ENCODE data around the gene SP100. TPM values are rescaled to one million over a fixed set of nuclear protein-coding genes. Genes with fewer than 3 reads are reported as not detected.
"Not testable (repeated sequence)": the region's sequence is repeated elsewhere in the genome, so short reads cannot be mapped to it uniquely, and the experiment has no call there.

SP100 gene
- total RNA-seq, 2 experiments from 2014 or later = 152 to 157 TPM

GRCh38 chr2:230475143-230475542, 59.1 kb downstream of the SP100 start:
- no peak for DNase-seq
- ChIA-PET CTCF (no interaction called here), POLR2A (no interaction called here)
- intact Hi-C loops (cut with micrococcal nuclease) = loop anchor here (10.0 kb wide), 1 partner anchor 320 kb away; no protein-coding TSS in a partner anchor
- Mint-ChIP-seq H3K4me1 (ENCODE audit: low read depth) (peaks cover 34% of the 10 kb centered on the region), H3K9me3 (peaks cover 11% of the 10 kb centered on the region), H3K27ac (no peak overlapping the region), H3K27me3 (no peaks in the 10 kb centered on the region), H3K36me3 (peaks cover 59% of the 10 kb centered on the region), H3K4me3 (no peak overlapping the region)

GRCh38 chr2:230485801-230486341, 69.9 kb downstream of the SP100 start:
- H3K27me3 Mint-ChIP-seq = no peaks in the 10 kb centered on the region

GRCh38 chr2:230491219-230491618, 75.2 kb downstream of the SP100 start:
- DNase-seq; CTCF ChIA-PET; intact Hi-C loops (cut with micrococcal nuclease); H3K4me1 Mint-ChIP-seq (ENCODE audit: low read depth); H3K27ac Mint-ChIP-seq; H3K27me3 Mint-ChIP-seq; H3K4me3 Mint-ChIP-seq; POLR2A ChIA-PET: not testable (repeated sequence)
- H3K36me3 Mint-ChIP-seq = peaks cover 77% of the 10 kb centered on the region
- H3K9me3 Mint-ChIP-seq = peaks cover 10% of the 10 kb centered on the region

More at GRCh38 chr2:230485801-230486341, 69.9 kb downstream of the SP100 start:
- intact Hi-C loops (cut with micrococcal nuclease) = no loop called here
- CTCF ChIA-PET = no interaction called here
- Mint-ChIP-seq H3K4me1 (ENCODE audit: low read depth) (peaks cover 2% of the 10 kb centered on the region), H3K27ac (no peak overlapping the region), H3K36me3 (peaks cover 69% of the 10 kb centered on the region), H3K9me3 (peaks cover 10% of the 10 kb centered on the region), H3K4me3 (no peak overlapping the region)
- no peak for DNase-seq
- POLR2A ChIA-PET = no interaction called here

- no peak overlapping the region for H3K4me3 Mint-ChIP-seq
- intact Hi-C loops (cut with micrococcal nuclease) = no loop called here
- ChIA-PET CTCF (no interaction called here), POLR2A (no interaction called here)
- H3K4me1 Mint-ChIP-seq (ENCODE audit: low read depth) = peaks cover 17% of the 10 kb centered on the region
- H3K36me3 Mint-ChIP-seq = peaks cover 68% of the 10 kb centered on the region
- H3K27ac Mint-ChIP-seq = no peak overlapping the region
- DNase-seq = no peak
- H3K9me3 Mint-ChIP-seq = peaks cover 10% of the 10 kb centered on the region
- H3K27me3 Mint-ChIP-seq = no peaks in the 10 kb centered on the region
Measured at GRCh38 chr2:230492107-230492506, 76.1 kb downstream of the SP100 start.

- Mint-ChIP-seq H3K9me3 (no peaks in the 10 kb centered on the region), H3K36me3 (peaks cover 51% of the 10 kb centered on the region), H3K4me1 (ENCODE audit: low read depth) (peaks cover 20% of the 10 kb centered on the region), H3K27me3 (no peaks in the 10 kb centered on the region), H3K27ac (no peak overlapping the region), H3K4me3 (no peak overlapping the region)
- DNase-seq = no peak
- ChIA-PET CTCF (interaction anchor here (1.0 kb wide), 1 partner anchor 47 kb away, joined by 3 read pairs; no protein-coding TSS in a partner anchor), POLR2A (no interaction called here)
- intact Hi-C loops (cut with micrococcal nuclease) = no loop called here
Measured at GRCh38 chr2:230494980-230495379, 79.0 kb downstream of the SP100 start.

- no peak overlapping the region for H3K27ac Mint-ChIP-seq
- ChIA-PET CTCF (no interaction called here), POLR2A (no interaction called here)
- peaks cover 44% of the 10 kb centered on the region for H3K36me3 Mint-ChIP-seq
- no peak overlapping the region for H3K4me3 Mint-ChIP-seq
- intact Hi-C loops (cut with micrococcal nuclease) = no loop called here
- H3K9me3 Mint-ChIP-seq = no peaks in the 10 kb centered on the region
- no peaks in the 10 kb centered on the region for H3K27me3 Mint-ChIP-seq
- H3K4me1 Mint-ChIP-seq (ENCODE audit: low read depth) = peaks cover 16% of the 10 kb centered on the region
- no peak for DNase-seq
Measured at GRCh38 chr2:230496891-230497290, 80.9 kb downstream of the SP100 start.

GRCh38 chr2:230498506-230499107, 82.6 kb downstream of the SP100 start:
- no peaks in the 10 kb centered on the region for H3K27me3 Mint-ChIP-seq
- H3K4me3 Mint-ChIP-seq = no peak overlapping the region
- intact Hi-C loops (cut with micrococcal nuclease) = no loop called here
- no peak overlapping the region for H3K27ac Mint-ChIP-seq
- H3K4me1 Mint-ChIP-seq (ENCODE audit: low read depth) = peaks cover 19% of the 10 kb centered on the region
- H3K36me3 Mint-ChIP-seq = peaks cover 43% of the 10 kb centered on the region
- ChIA-PET CTCF (no interaction called here), POLR2A (interaction anchor here (0.7 kb wide), 1 partner anchor 124 kb away, joined by 3 read pairs; no protein-coding TSS in a partner anchor)
- no peaks in the 10 kb centered on the region for H3K9me3 Mint-ChIP-seq
- DNase-seq = no peak

GRCh38 chr2:230502593-230502992, 86.6 kb downstream of the SP100 start:
- no peaks in the 10 kb centered on the region for H3K9me3 Mint-ChIP-seq
- ChIA-PET POLR2A (no interaction called here), CTCF (no interaction called here)
- intact Hi-C loops (cut with micrococcal nuclease) = no loop called here
- no peaks in the 10 kb centered on the region for H3K27me3 Mint-ChIP-seq
- peaks cover 4% of the 10 kb centered on the region for H3K4me1 Mint-ChIP-seq (ENCODE audit: low read depth)
- peaks cover 59% of the 10 kb centered on the region for H3K36me3 Mint-ChIP-seq
- no peak for DNase-seq
- H3K4me3 Mint-ChIP-seq = no peak overlapping the region
- H3K27ac Mint-ChIP-seq = peak overlapping the region; percentile 26

- no peak overlapping the region for H3K27ac Mint-ChIP-seq
- H3K9me3 Mint-ChIP-seq = no peaks in the 10 kb centered on the region
- DNase-seq = no peak
Measured at GRCh38 chr2:230503798-230504197, 87.8 kb downstream of the SP100 start.

GRCh38 chr2:230505162-230505561, 89.2 kb downstream of the SP100 start:
- DNase-seq = no peak
- POLR2A ChIA-PET = no interaction called here
- Mint-ChIP-seq H3K9me3 (no peaks in the 10 kb centered on the region), H3K4me1 (ENCODE audit: low read depth) (peaks cover 3% of the 10 kb centered on the region), H3K27ac (no peak overlapping the region), H3K27me3 (no peaks in the 10 kb centered on the region), H3K4me3 (no peak overlapping the region), H3K36me3 (peaks cover 66% of the 10 kb centered on the region)
- CTCF ChIA-PET = no interaction called here
- intact Hi-C loops (cut with micrococcal nuclease) = no loop called here

More at GRCh38 chr2:230503798-230504197, 87.8 kb downstream of the SP100 start:
- peaks cover 3% of the 10 kb centered on the region for H3K4me1 Mint-ChIP-seq (ENCODE audit: low read depth)
- ChIA-PET CTCF (interaction anchor here (0.6 kb wide), 1 partner anchor 48 kb away, joined by 3 read pairs; no protein-coding TSS in a partner anchor), POLR2A (no interaction called here)
- no peaks in the 10 kb centered on the region for H3K27me3 Mint-ChIP-seq
- intact Hi-C loops (cut with micrococcal nuclease) = no loop called here
- H3K36me3 Mint-ChIP-seq = peaks cover 65% of the 10 kb centered on the region
- no peak overlapping the region for H3K4me3 Mint-ChIP-seq

- H3K4me3 Mint-ChIP-seq = no peak overlapping the region
- POLR2A ChIA-PET = no interaction called here
- H3K36me3 Mint-ChIP-seq = peaks cover 46% of the 10 kb centered on the region
- no peak for DNase-seq
- intact Hi-C loops (cut with micrococcal nuclease) = no loop called here
- no peaks in the 10 kb centered on the region for H3K4me1 Mint-ChIP-seq (ENCODE audit: low read depth)
- H3K9me3 Mint-ChIP-seq = no peaks in the 10 kb centered on the region
- no peaks in the 10 kb centered on the region for H3K27me3 Mint-ChIP-seq
- no peak overlapping the region for H3K27ac Mint-ChIP-seq
- CTCF ChIA-PET = no interaction called here
Measured at GRCh38 chr2:230512955-230513748, 97.2 kb downstream of the SP100 start.

GRCh38 chr2:230520061-230520874, 104.3 kb downstream of the SP100 start:
- Mint-ChIP-seq H3K27ac (no peak overlapping the region), H3K4me1 (ENCODE audit: low read depth) (no peaks in the 10 kb centered on the region), H3K9me3 (peaks cover 37% of the 10 kb centered on the region), H3K4me3 (no peak overlapping the region), H3K36me3 (peaks cover 39% of the 10 kb centered on the region), H3K27me3 (no peaks in the 10 kb centered on the region)
- DNase-seq = no peak
- ChIA-PET POLR2A (no interaction called here), CTCF (no interaction called here)
- intact Hi-C loops (cut with micrococcal nuclease) = no loop called here

All from activated CD4-positive, alpha-beta memory T cell treated with anti-CD3 and anti-CD28 coated beads for 36 hours (primary cell).